Tibial nerve (tissue), 4 donors: ENCODE data around the gene DCTN3.

Source experiments
- EP300 ChIP-seq, 2 donors: sonication (generic); formaldehyde crosslinking; IDR thresholded peaks; one replicate each; pipeline ENCODE4 v1.6.1; 2017; ENCODE audit warnings: antibody characterized with exemption in 2 of 2, mild to moderate bottlenecking in 1 of 2
- POLR2A ChIP-seq, 2 donors: fragments of 450-650 bp; IDR thresholded peaks; one replicate each; pipeline ENCODE4 v1.6.1; 2017; ENCODE audit warnings: antibody characterized with exemption in 2 of 2, mild to moderate bottlenecking in 2 of 2, moderate library complexity in 2 of 2
- TF ChIP-seq, protein P1 (sequence below), 5 experiments: fragments of 200-600 bp in 3 of 5; fragments of 450-650 bp in 2 of 5; sonication (generic) in 3 of 5; IDR thresholded peaks; one replicate each; pipeline ENCODE4 v1.5.1; 2016 to 2019; ENCODE audit warnings: antibody characterized with exemption in 5 of 5, mild to moderate bottlenecking in 3 of 5, moderate library complexity in 2 of 5

GRCh38 chr9:34590381-34591247 is 29.7 kb downstream of the DCTN3 start:
- TF ChIP-seq EP300 (IDR thresholded peaks at IDR 0.05) (no peak), POLR2A (IDR thresholded peaks at IDR 0.05) (no peak)
- TF ChIP-seq, protein P1, sequence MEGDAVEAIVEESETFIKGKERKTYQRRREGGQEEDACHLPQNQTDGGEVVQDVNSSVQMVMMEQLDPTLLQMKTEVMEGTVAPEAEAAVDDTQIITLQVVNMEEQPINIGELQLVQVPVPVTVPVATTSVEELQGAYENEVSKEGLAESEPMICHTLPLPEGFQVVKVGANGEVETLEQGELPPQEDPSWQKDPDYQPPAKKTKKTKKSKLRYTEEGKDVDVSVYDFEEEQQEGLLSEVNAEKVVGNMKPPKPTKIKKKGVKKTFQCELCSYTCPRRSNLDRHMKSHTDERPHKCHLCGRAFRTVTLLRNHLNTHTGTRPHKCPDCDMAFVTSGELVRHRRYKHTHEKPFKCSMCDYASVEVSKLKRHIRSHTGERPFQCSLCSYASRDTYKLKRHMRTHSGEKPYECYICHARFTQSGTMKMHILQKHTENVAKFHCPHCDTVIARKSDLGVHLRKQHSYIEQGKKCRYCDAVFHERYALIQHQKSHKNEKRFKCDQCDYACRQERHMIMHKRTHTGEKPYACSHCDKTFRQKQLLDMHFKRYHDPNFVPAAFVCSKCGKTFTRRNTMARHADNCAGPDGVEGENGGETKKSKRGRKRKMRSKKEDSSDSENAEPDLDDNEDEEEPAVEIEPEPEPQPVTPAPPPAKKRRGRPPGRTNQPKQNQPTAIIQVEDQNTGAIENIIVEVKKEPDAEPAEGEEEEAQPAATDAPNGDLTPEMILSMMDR (IDR thresholded peaks at IDR 0.05) = no peak
